PC-9 (cell line): ENCODE data around the gene MYADM.

Experiments used
- CTCF ChIP-seq: fragments of 200-600 bp; sonication (generic); conservative IDR thresholded peaks from 2 replicates; pipeline ENCODE4 v1.6.1; 2017; ENCODE audit warnings: mixed run types, antibody characterized with exemption, mild to moderate bottlenecking, moderate library complexity
- EZH2 ChIP-seq: fragments of 200-600 bp; sonication (generic); IDR thresholded peaks from 2 replicates; pipeline ENCODE4 v1.8.0; 2017; ENCODE audit warnings: antibody characterized with exemption, low read depth

GRCh38 chr19:53868892-53869804 is 1.5 kb downstream of the MYADM start:
- TF ChIP-seq EZH2: no peak
- TF ChIP-seq CTCF: peak; percentile 30; the same call in 1 of the 2 replicates
